H1 (cell line): ENCODE results near the gene ADRM1. TPM values are rescaled to one million over a fixed set of nuclear protein-coding genes. Genes with fewer than 3 reads are reported as not detected.

ENCODE experiments used
- CTCF ChIA-PET: fragments of 300-600 bp; sonication (Branson Sonifier 250); formaldehyde crosslinking; loops from one replicate; lab custom pipeline; 2021; ENCODE audit not compliant: partially characterized antibody; lab: Charles Lee
- POLR2A ChIA-PET: fragments of 300-600 bp; sonication (Branson Sonifier 250); formaldehyde crosslinking; loops from one replicate; lab custom pipeline; 2021; ENCODE audit warnings: inconsistent platforms; ENCODE audit not compliant: partially characterized antibody; lab: Charles Lee
- DNase-seq, 2 experiments: peaks; one replicate each; pipeline versions ENCODE4 v3.0.0 to v3.0.0-alpha.2; 2010 to 2022; ENCODE audit warnings: low spot score in 2 of 2, low read depth in 1 of 2, mixed read lengths in 1 of 2
- FAIRE-seq: peaks from 2 replicates; lab custom pipeline; 2011; peaks lifted over from hg19 to GRCh38; lab: Jason Lieb, UNC
- H2AFZ ChIP-seq: 2 replicates; pipeline ENCODE4 v1.8.1; 2012; ENCODE audit warnings: low read length, inconsistent platforms
- H2AK5ac ChIP-seq: 2 replicates; pipeline ENCODE4 v1.6.1; 2013; ENCODE audit warnings: low read depth, low read length
- H2BK120ac ChIP-seq: replicated peaks from 2 replicates; pipeline ENCODE3; 2013; ENCODE audit warnings: low read depth, low read length, inconsistent platforms
- H2BK12ac ChIP-seq: 2 replicates; pipeline ENCODE4 v1.6.1; 2013; ENCODE audit warnings: low read depth, low read length
- H2BK15ac ChIP-seq: 2 replicates; pipeline ENCODE4 v1.6.1; 2013; ENCODE audit warnings: low read length
- H2BK20ac ChIP-seq: 2 replicates; pipeline ENCODE4 v1.6.1; 2013; ENCODE audit warnings: low read length
- H2BK5ac ChIP-seq: 2 replicates; pipeline ENCODE4 v1.6.1; 2013; ENCODE audit warnings: low read depth, low read length
- H3K14ac ChIP-seq: 2 replicates; pipeline ENCODE4 v1.6.1; 2013; ENCODE audit warnings: inconsistent platforms; ENCODE audit not compliant: insufficient read length
- H3K18ac ChIP-seq: 2 replicates; pipeline ENCODE4 v1.6.1; 2013; ENCODE audit warnings: low read length; ENCODE audit errors: extremely low read depth
- H3K23ac ChIP-seq: 2 replicates; pipeline ENCODE4 v1.6.1; 2013; ENCODE audit warnings: inconsistent platforms; ENCODE audit not compliant: insufficient read length
- H3K23me2 ChIP-seq: 2 replicates; pipeline ENCODE4 v1.6.1; 2013; ENCODE audit warnings: low read depth, low read length
- H3K27ac ChIP-seq: 2 replicates; pipeline ENCODE4 v1.6.1; 2011; ENCODE audit warnings: low read depth, low read length, inconsistent platforms
- H3K27me3 ChIP-seq, 4 experiments: replicated peaks in 1 of 4; 1 replicate in 1 of 4; 2 replicates in 3 of 4; pipeline versions ENCODE4 v1.6.1 to v1.8.1; 2011 to 2013; ENCODE audit warnings: low read length in 3 of 4, mild to moderate bottlenecking in 3 of 4, inconsistent platforms in 2 of 4, mixed read lengths in 2 of 4, moderate library complexity in 1 of 4; ENCODE audit not compliant: control insufficient read depth in 3 of 4, insufficient read depth in 3 of 4; ENCODE audit errors: extremely low read depth in 1 of 4
- H3K36me3 ChIP-seq, 4 experiments: 2 replicates each; pipeline versions ENCODE4 v1.6.1 to v1.8.1; 2011 to 2013; ENCODE audit warnings: mild to moderate bottlenecking in 4 of 4, low read length in 3 of 4, moderate library complexity in 2 of 4, control low read depth in 1 of 4, inconsistent platforms in 1 of 4; ENCODE audit not compliant: insufficient read depth in 4 of 4, control insufficient read depth in 2 of 4
- H3K4ac ChIP-seq: replicated peaks from 2 replicates; pipeline ENCODE3; 2013; ENCODE audit warnings: low read length, low read depth, mixed read lengths, inconsistent platforms; ENCODE audit not compliant: insufficient read length
- H3K4me1 ChIP-seq, 4 experiments: replicated peaks in 1 of 4; 1 replicate in 1 of 4; 2 replicates in 3 of 4; pipeline versions ENCODE4 v1.6.1 to v1.8.1; 2011 to 2013; ENCODE audit warnings: low read length in 3 of 4, inconsistent platforms in 2 of 4, mixed read lengths in 1 of 4; ENCODE audit not compliant: insufficient read depth in 4 of 4, control insufficient read depth in 3 of 4
- H3K4me2 ChIP-seq, 2 experiments: 2 replicates each; pipeline versions ENCODE4 v1.6.1 to v1.8.1; 2011 to 2013; ENCODE audit warnings: low read depth in 2 of 2, low read length in 2 of 2, control low read depth in 1 of 2, inconsistent platforms in 1 of 2, mild to moderate bottlenecking in 1 of 2; ENCODE audit not compliant: insufficient read depth in 1 of 2
- H3K4me3 ChIP-seq, 4 experiments: fragments of 200-600, 300-600 bp in 1 of 4; sonication (generic), shearing (Covaris generic), sonication (Bioruptor Twin) in 1 of 4; 2 replicates each; pipeline versions ENCODE4 v1.5.1 to v1.8.1; 2011 to 2016; ENCODE audit warnings: low read length in 4 of 4, low read depth in 3 of 4, control low read depth in 2 of 4, inconsistent platforms in 2 of 4, mild to moderate bottlenecking in 2 of 4, mixed read lengths in 1 of 4, moderate library complexity in 1 of 4; ENCODE audit not compliant: insufficient read depth in 2 of 4; ENCODE audit errors: extremely low read depth in 1 of 4
- H3K56ac ChIP-seq: replicated peaks from 2 replicates; pipeline ENCODE3; 2013; ENCODE audit warnings: low read depth, mild to moderate bottlenecking, mixed read lengths, low read length, inconsistent platforms; ENCODE audit not compliant: insufficient read length
- H3K79me1 ChIP-seq: 2 replicates; pipeline ENCODE4 v1.6.1; 2013; ENCODE audit warnings: low read depth, low read length, control low read depth
- H3K79me2 ChIP-seq, 2 experiments: 2 replicates each; pipeline versions ENCODE4 v1.6.1 to v1.8.1; 2012 to 2013; ENCODE audit warnings: low read length in 2 of 2, mild to moderate bottlenecking in 2 of 2, inconsistent platforms in 1 of 2; ENCODE audit not compliant: insufficient read depth in 2 of 2, control insufficient read depth in 1 of 2
- H3K9ac ChIP-seq, 4 experiments: replicated peaks in 1 of 4; 1 replicate in 1 of 4; 2 replicates in 3 of 4; pipeline versions ENCODE4 v1.6.1 to v1.8.1; 2011 to 2013; ENCODE audit warnings: low read depth in 3 of 4, low read length in 3 of 4, control low read depth in 2 of 4, mild to moderate bottlenecking in 2 of 4, moderate library complexity in 2 of 4, inconsistent platforms in 1 of 4; ENCODE audit errors: extremely low read depth in 1 of 4
- H3K9me3 ChIP-seq, 2 experiments: 2 replicates each; pipeline versions ENCODE4 v1.6.1 to v1.8.1; 2012 to 2013; ENCODE audit warnings: mild to moderate bottlenecking in 2 of 2, moderate library complexity in 2 of 2, control low read depth in 1 of 2, inconsistent platforms in 1 of 2, low read depth in 1 of 2, low read length in 1 of 2, mixed read lengths in 1 of 2; ENCODE audit not compliant: insufficient read depth in 2 of 2
- H4K20me1 ChIP-seq, 2 experiments: replicated peaks in 1 of 2; 2 replicates each; pipeline versions ENCODE3 to v1.8.1; 2011 to 2013; ENCODE audit warnings: inconsistent platforms in 2 of 2, low read length in 2 of 2, mild to moderate bottlenecking in 1 of 2; ENCODE audit not compliant: insufficient read depth in 2 of 2, control insufficient read depth in 1 of 2
- H4K5ac ChIP-seq: 2 replicates; pipeline ENCODE4 v1.6.1; 2013; ENCODE audit warnings: low read length, low read depth, mixed read lengths, inconsistent platforms; ENCODE audit not compliant: insufficient read length
- H4K8ac ChIP-seq: 2 replicates; pipeline ENCODE4 v1.8.0; 2013; ENCODE audit warnings: mild to moderate bottlenecking, moderate library complexity, low read length, inconsistent platforms; ENCODE audit not compliant: insufficient read depth; ENCODE audit errors: extremely low read depth
- H4K91ac ChIP-seq: replicated peaks from 2 replicates; pipeline ENCODE3; 2013; ENCODE audit warnings: low read length, mixed read lengths, inconsistent platforms; ENCODE audit not compliant: insufficient read length
- CREB1 ChIP-seq: IDR thresholded peaks from 2 replicates; pipeline ENCODE4 v1.6.1; 2012; ENCODE audit warnings: inconsistent platforms
- CTCF ChIP-seq, 3 experiments: IDR thresholded peaks; 1 replicate in 2 of 3; 2 replicates in 1 of 3; pipeline versions ENCODE4 v1.5.1 to v1.6.1; 2011; ENCODE audit warnings: low read length in 3 of 3, mild to moderate bottlenecking in 3 of 3, inconsistent platforms in 2 of 3, low read depth in 1 of 3, moderate library complexity in 1 of 3; ENCODE audit not compliant: insufficient read depth in 1 of 3; ENCODE audit errors: control extremely low read depth in 1 of 3
- FOSL1 ChIP-seq: IDR thresholded peaks from 2 replicates; pipeline ENCODE4 v1.6.1; 2011; ENCODE audit warnings: mild to moderate bottlenecking, low read depth, low read length, moderate library complexity; ENCODE audit not compliant: insufficient read depth
- KDM1A ChIP-seq: fragments of 200-600, 300-600 bp; sonication (generic); IDR thresholded peaks from 2 replicates; pipeline ENCODE4 v1.7.1; 2016; ENCODE audit warnings: mild to moderate bottlenecking, low read length, borderline replicate concordance
- KDM5A ChIP-seq: fragments of 200-600 bp; IDR thresholded peaks from 2 replicates; pipeline ENCODE4 v1.7.1; 2012; ENCODE audit warnings: mild to moderate bottlenecking, low read length, inconsistent platforms, mixed read lengths
- POLR2AphosphoS5 ChIP-seq: IDR thresholded peaks from 2 replicates; pipeline ENCODE4 v1.6.1; 2011; ENCODE audit warnings: low read depth, low read length
- RNF2 ChIP-seq: fragments of 200-900, 300-1000 bp; sonication (generic); IDR thresholded peaks from 2 replicates; pipeline ENCODE4 v1.7.1; 2016; ENCODE audit warnings: borderline replicate concordance, low read depth, mild to moderate bottlenecking, antibody characterized with exemption, low read length; ENCODE audit not compliant: poor library complexity, severe bottlenecking; ENCODE audit errors: missing control alignments
- SP1 ChIP-seq: IDR thresholded peaks from 2 replicates; pipeline ENCODE4 v1.6.1; 2011; ENCODE audit warnings: low read depth, low read length
- SP4 ChIP-seq: IDR thresholded peaks from 2 replicates; pipeline ENCODE4 v1.6.1; 2012; ENCODE audit warnings: low read length, inconsistent platforms
- TAF1 ChIP-seq: IDR thresholded peaks from 2 replicates; pipeline ENCODE4 v1.6.1; 2011; ENCODE audit warnings: mild to moderate bottlenecking, low read depth, low read length
- WGBS, 2 experiments: shearing (Covaris generic) in 1 of 2; methylation state at CpG; one replicate each; pipeline versions ENCODE4 v1.1.6 to v1.1.7; 2013 to 2015; ENCODE audit warnings: low lambda C conversion rate in 2 of 2, mixed read lengths in 2 of 2, inconsistent platforms in 1 of 2, low coverage in 1 of 2, missing lambda C conversion rate in 1 of 2; ENCODE audit not compliant: insufficient replicate concordance in 2 of 2, insufficient coverage in 1 of 2, insufficient read length in 1 of 2; ENCODE audit errors: extremely low coverage in 1 of 2, missing lambda C conversion rate in 1 of 2; 5-methylcytosine and 5-hydroxymethylcytosine counted together
- polyA plus RNA-seq, 7 experiments: library from polyadenylated mRNA; depleted of rRNA in 3 of 7; stranded (reverse) in 5 of 7; unstranded in 2 of 7; fragments of >200 nt in 5 of 7; fragments of 200-250 nt in 2 of 7; gene quantifications; 1 replicate in 5 of 7; 2 replicates in 1 of 7; 4 replicates in 1 of 7; pipeline versions ENCODE4 v1.2.1 to v1.2.3, GENCODE V29; 2011 to 2013; ENCODE audit warnings: missing spikeins in 2 of 7, mixed read lengths in 2 of 7
- total RNA-seq: library from RNA; stranded (reverse); fragmentation: NEBNext Ultra II Directional; extraction: Animal tissue kit (Norgen Biotek cat#: 25700); gene quantifications from 2 replicates; pipeline ENCODE4 v1.2.1, GENCODE V29; 2021
- TF ChIP-seq, protein P1 (sequence below): IDR thresholded peaks from 2 replicates; pipeline ENCODE4 v1.6.1; 2012; ENCODE audit warnings: inconsistent platforms

Gene ADRM1
- total and polyA plus RNA-seq, 2 of the 8 experiments (the other 6 are each of a cell fraction or from before 2014, with no cell fraction given): 126 to 214 TPM

- H2AK5ac ChIP-seq: no peak overlapping the region
- H4K8ac ChIP-seq: no peak overlapping the region
- H3K79me2 ChIP-seq: peaks cover 0 to 2% of the 10 kb centered on the region in 2 experiments; a peak in 1 of 4 replicates
- no peaks in the 10 kb centered on the region for H3K4me1 ChIP-seq
- 99% methylated on average over 14 of the region's 16 CpGs; no CpG with 5 or more reads in 1 of the 2 experiments for WGBS, 2 experiments
- peaks cover 22 to 63% (median 48%) of the 10 kb centered on the region in 4 experiments for H3K36me3 ChIP-seq
- no peak overlapping the region for H2AFZ ChIP-seq
- no peak overlapping the region for H3K27ac ChIP-seq
- no peak overlapping the region; a peak in 1 of 7 replicates for H3K9ac ChIP-seq
- no peak for FAIRE-seq
- peaks cover 0 to 29% of the 10 kb centered on the region in 2 experiments for H4K20me1 ChIP-seq
- no peak overlapping the region for H2BK120ac ChIP-seq
- H3K4ac ChIP-seq: no peak overlapping the region
- 0 out of 2 replicates have a peak, but pooled peaks cover 3% of the 10 kb centered on the region for H3K79me1 ChIP-seq
- H3K23me2 ChIP-seq: no peaks in the 10 kb centered on the region
- no peak overlapping the region for H3K18ac ChIP-seq
- H3K9me3 ChIP-seq: no peaks in the 10 kb centered on the region
- ChIA-PET POLR2A (interaction anchor here (0.8 to 2.0 kb wide), 11 partner anchors 9 to 37 kb away, joined by 3 to 10 read pairs (median 4); no protein-coding TSS in a partner anchor), CTCF (interaction anchor here (0.9 to 2.3 kb wide), 4 partner anchors 26 to 44 kb away, joined by 3 to 13 read pairs (median 5); no protein-coding TSS in a partner anchor)
- no peak overlapping the region for H2BK15ac ChIP-seq
- H2BK12ac ChIP-seq: no peak overlapping the region
- DNase-seq: no peak
- H3K56ac ChIP-seq: no peak overlapping the region
- no peak overlapping the region for H4K5ac ChIP-seq
- H3K4me2 ChIP-seq: no peak overlapping the region
- no peak overlapping the region for H3K14ac ChIP-seq
- H4K91ac ChIP-seq: no peak overlapping the region
- H2BK5ac ChIP-seq: no peak overlapping the region
- no peaks in the 10 kb centered on the region for H3K27me3 ChIP-seq
- H3K23ac ChIP-seq: no peak overlapping the region
- no peak overlapping the region for H2BK20ac ChIP-seq
- TF ChIP-seq CTCF (IDR thresholded peaks at IDR 0.05; ENCODE audit: control extremely low read depth in 1 of 3, insufficient read depth in 1 of 3, low read depth in 1 of 3, low read length in 3 of 3) (no peak), CREB1 (no peak), TAF1 (no peak), POLR2AphosphoS5 (no peak), KDM1A (no peak), SP1 (no peak), KDM5A (no peak), RNF2 (no peak), FOSL1 (no peak), SP4 (no peak)
- TF ChIP-seq, protein P1, sequence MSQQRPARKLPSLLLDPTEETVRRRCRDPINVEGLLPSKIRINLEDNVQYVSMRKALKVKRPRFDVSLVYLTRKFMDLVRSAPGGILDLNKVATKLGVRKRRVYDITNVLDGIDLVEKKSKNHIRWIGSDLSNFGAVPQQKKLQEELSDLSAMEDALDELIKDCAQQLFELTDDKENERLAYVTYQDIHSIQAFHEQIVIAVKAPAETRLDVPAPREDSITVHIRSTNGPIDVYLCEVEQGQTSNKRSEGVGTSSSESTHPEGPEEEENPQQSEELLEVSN: no peak
- no peak overlapping the region for H3K4me3 ChIP-seq
These were observed 35.5 kb downstream of the ADRM1 start for GRCh38 chr20:62338294-62338620.
